ENCODE measurements around the gene ZIC5.

- no peak for TF ChIP-seq POLR2A (IDR thresholded peaks at IDR 0.05)
- TF ChIP-seq, protein P1, sequence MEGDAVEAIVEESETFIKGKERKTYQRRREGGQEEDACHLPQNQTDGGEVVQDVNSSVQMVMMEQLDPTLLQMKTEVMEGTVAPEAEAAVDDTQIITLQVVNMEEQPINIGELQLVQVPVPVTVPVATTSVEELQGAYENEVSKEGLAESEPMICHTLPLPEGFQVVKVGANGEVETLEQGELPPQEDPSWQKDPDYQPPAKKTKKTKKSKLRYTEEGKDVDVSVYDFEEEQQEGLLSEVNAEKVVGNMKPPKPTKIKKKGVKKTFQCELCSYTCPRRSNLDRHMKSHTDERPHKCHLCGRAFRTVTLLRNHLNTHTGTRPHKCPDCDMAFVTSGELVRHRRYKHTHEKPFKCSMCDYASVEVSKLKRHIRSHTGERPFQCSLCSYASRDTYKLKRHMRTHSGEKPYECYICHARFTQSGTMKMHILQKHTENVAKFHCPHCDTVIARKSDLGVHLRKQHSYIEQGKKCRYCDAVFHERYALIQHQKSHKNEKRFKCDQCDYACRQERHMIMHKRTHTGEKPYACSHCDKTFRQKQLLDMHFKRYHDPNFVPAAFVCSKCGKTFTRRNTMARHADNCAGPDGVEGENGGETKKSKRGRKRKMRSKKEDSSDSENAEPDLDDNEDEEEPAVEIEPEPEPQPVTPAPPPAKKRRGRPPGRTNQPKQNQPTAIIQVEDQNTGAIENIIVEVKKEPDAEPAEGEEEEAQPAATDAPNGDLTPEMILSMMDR (IDR thresholded peaks at IDR 0.05): no peak
Measured at GRCh38 chr13:99995104-99995588, 23.6 kb upstream of the ZIC5 start.

All from prostate gland (tissue), 2 donors.